Activated CD8-positive, alpha-beta memory T cell treated with anti-CD3 and anti-CD28 coated beads for 4 hours (primary cell): ENCODE measurements around the gene GSK3A.

ENCODE experiments used
- DNase-seq, 2 donors: peaks; one replicate each; pipeline ENCODE4 v3.0.0-alpha.2; 2020; ENCODE audit warnings: low read depth in 2 of 2

Gene GSK3A

GRCh38 chr19:42249149-42249750, 6.8 kb upstream of the GSK3A start:
- no peak for DNase-seq

GRCh38 chr19:42248270-42249148, 6.1 kb upstream of the GSK3A start:
- no peak for DNase-seq

DNA sequence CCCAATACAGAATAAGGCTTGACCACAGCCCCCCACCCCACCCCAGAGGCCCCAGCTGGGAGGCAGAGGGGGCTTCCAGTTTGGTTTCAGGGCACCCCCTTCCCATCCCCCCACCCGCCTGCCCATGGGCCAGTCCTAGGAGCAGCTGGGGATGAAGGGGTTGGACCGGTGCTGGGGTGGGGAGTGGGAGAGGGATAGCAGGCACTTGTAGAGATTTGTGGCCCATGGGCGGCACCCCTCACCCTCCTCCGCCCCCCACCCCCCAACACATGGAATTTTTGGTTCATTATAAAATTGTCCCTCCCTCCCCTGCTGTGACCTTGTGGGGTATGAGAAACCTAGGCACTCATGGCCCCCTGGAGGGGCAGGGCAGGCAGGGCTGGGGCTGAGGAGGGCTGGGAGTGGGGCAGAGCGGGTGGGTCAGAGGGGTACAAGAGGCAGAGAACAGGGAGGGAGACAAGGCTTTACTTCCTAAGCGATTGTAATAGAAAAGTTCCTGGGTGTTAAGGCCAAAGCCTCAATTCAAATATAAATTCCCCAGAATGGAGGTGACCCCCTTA, 5.3 kb upstream of the GSK3A start:
- no peak for DNase-seq

GRCh38 chr19:42246922-42247639, 4.7 kb upstream of the GSK3A start:
- no peak for DNase-seq

GRCh38 chr19:42246143-42246921, 3.9 kb upstream of the GSK3A start:
- DNase-seq, result no peak

- DNase-seq, result no peak
Observed at GRCh38 chr19:42245231-42245630, 2.8 kb upstream of the GSK3A start.

DNA sequence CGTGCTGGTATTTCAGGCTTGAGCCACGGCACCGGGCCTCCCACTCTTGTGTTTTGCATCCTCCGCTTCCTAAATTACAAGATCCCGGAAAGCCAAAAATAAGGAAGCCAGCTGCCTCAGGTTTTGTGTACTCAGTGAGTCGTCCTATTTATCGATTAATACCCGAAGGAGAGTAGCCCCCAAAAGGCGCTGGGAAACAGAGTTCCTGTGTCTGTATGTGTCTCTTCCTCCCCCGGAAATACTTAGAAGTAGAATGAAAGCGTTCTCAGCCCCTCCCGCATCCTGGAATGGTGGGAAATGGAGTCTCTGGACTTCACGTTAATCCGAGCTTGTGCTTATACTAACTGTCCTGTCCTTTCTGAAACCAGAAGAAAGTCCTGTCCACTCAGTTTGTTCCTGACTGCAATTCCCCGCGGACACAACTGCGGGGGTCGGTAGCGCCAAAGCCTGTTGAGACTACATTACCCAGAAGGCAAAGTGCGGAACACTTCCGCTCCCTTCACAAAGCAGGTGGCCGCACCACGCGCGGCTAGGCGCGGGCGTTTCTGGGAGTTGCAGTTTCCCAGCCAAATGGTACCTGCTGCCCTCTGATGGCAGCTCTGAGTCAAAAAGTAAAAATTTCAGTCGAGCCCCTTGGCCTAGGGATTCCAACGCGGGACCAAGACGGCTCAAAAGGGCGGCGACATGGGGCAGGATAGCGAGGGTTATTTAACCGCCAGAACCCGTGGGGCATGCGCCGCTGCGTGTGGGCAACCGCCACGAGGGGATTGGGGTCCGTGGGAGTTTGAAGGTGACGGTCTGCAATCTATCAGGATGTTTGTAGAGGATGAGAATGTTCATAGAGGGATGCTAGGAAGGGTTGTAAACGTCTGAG, 2.2 kb upstream of the GSK3A start:
- DNase-seq, result peak; percentile 77 to 87

DNA sequence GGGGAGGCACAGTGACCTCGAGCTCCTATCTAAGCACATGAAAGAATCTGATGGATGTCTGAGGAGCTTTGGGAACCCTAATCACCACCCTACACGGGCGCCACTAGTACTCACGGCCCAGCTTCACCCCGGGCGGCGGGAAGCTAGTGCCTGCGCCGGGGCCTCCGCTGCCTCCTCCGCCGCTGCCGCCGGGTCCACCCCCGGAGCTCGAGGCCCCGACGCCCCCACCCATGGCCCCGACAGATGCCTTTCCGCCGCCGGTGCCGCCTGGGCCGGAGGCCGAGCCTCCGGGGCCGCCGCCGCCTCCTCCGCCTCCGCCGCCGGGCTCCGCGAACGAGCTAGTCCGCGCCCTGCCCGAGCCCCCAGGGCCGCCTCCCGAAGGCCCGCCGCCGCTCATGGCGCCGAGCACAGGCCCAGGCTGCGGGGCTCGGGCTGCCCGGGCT, 312 bp downstream of the GSK3A start:
- DNase-seq, result no peak

DNA sequence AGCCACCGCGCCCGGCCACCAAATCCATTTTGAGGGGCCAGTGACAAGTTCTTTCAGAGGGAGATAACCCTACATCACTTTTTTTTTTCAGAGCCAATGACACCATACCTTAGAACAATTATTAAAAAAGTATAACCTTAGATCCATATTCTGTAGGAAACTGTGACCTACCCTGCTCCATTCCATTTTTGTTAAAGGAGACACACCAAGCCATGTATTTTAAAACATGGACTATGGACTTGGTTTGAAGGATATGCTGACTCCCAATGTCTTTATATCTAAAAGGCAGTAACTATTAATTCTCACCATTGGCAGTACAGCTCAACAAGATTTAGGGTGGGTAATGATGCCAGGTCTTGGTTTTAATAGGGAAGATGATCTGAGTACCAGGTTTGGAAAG, 1.1 kb downstream of the GSK3A start:
- no peak for DNase-seq

GRCh38 chr19:42239544-42240220, 2.7 kb downstream of the GSK3A start:
- no peak for DNase-seq

GRCh38 chr19:42235181-42235580, 7.2 kb downstream of the GSK3A start:
- DNase-seq, result no peak

- no peak for DNase-seq
Observed at GRCh38 chr19:42234364-42234763, 8.0 kb downstream of the GSK3A start.

GRCh38 chr19:42233678-42234292, 8.6 kb downstream of the GSK3A start:
- no peak for DNase-seq

DNA sequence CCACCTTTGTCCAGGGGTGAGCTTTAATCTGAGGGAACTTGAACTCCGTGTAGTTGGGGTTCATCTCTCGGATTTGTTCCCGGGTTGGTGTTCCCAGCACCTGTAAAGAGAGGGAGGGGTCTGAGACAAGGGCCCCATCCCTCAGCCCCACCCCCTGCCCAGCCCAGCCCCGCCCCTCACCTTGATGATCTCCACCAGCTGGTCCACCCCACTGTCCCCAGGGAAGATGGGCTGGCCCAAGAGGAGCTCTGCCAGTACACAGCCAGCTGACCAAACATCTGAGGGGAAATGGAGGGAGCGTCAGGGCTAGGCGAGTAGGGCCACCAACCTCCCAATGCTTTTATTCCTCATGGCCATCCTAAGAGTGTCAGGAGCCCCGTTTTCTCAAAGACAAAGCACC, 9.3 kb downstream of the GSK3A start:
- no peak for DNase-seq

GRCh38 chr19:42232435-42232834, 10.0 kb downstream of the GSK3A start:
- DNase-seq, result no peak

- no peak for DNase-seq
Observed at GRCh38 chr19:42230571-42230970, 11.8 kb downstream of the GSK3A start.

GRCh38 chr19:42229855-42230351, 12.5 kb downstream of the GSK3A start:
- no peak for DNase-seq

DNA sequence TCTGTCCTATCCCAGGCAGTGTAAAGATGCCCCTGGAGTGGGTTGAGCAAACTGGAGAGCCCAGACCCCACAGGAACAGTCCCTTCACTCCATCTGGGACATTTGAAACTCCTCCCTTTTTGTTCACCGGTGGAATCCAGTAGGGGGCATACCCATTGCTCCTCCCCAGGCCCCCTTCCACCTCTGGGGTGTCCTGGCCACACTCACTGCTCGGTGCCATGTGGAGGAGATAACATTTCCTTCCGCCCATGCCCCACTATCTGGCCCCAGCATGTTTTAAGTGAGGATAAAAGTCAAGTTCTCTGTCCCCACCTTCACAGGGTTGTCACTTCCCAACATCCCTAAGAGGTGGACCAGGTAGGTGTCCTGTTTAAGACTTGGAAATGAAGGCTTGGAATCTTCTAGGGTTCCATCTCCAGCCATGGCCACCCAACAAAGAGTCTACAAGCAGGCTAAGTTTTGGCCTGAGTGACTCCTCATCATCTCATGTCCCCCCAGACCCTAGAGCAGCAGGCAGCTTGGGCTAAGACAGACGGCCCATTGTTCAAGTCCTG, 13.0 kb downstream of the GSK3A start:
- no peak for DNase-seq

DNA sequence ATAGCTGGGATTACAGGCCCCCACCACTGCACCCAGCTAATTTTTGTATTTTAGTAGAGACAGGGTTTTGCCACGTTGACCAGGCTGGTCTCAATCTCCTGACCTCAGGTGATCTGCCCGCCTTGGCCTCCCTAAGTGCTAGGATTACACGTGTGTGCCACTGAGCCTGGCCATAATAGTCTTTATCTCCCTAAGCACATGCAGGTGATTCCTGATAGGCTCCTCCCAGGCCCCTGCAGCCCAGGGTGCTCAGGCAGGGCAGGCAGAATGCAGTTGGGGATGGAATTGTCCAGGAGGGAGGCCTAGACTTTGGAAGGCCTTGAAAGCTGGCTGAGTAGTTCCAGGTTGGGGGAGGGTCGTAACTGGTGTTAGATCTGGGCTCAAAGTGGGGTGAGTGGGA, 13.8 kb downstream of the GSK3A start:
- no peak for DNase-seq
